Spinal cord (tissue), 10 donors: ENCODE results near the gene EFCAB6. TPM values are rescaled to one million over a fixed set of nuclear protein-coding genes. Genes with fewer than 3 reads are reported as not detected.
A peak's percentile ranks its signal among the peaks of the same experiment; 100 is the strongest.

Source experiments
- DNase-seq, 6 donors: peaks; one replicate each; pipeline versions ENCODE4 v3.0.0 to v3.0.0-alpha.2; 2013 to 2015; ENCODE audit warnings: low spot score in 6 of 6, low read depth in 4 of 6
- H3K27ac ChIP-seq: one replicate; pipeline ENCODE4 v1.5.1; 2013; ENCODE audit warnings: low read depth, low read length, control low read depth
- H3K27me3 ChIP-seq: one replicate; pipeline ENCODE4 v1.6.1; 2013; ENCODE audit warnings: low read length; ENCODE audit not compliant: control insufficient read depth, insufficient read depth
- H3K36me3 ChIP-seq: one replicate; pipeline ENCODE4 v1.6.1; 2013; ENCODE audit warnings: low read length; ENCODE audit not compliant: control insufficient read depth, insufficient read depth
- H3K4me1 ChIP-seq: one replicate; pipeline ENCODE4 v1.6.1; 2013; ENCODE audit warnings: low read length; ENCODE audit not compliant: control insufficient read depth, insufficient read depth
- H3K4me3 ChIP-seq: one replicate; pipeline ENCODE4 v1.5.1; 2013; ENCODE audit warnings: low read depth, low read length, control low read depth
- H3K9me3 ChIP-seq: one replicate; pipeline ENCODE4 v1.6.1; 2013; ENCODE audit warnings: low read length; ENCODE audit not compliant: control insufficient read depth, insufficient read depth
- WGBS: methylation state at CpG from one replicate; pipeline ENCODE4 v1.1.5; 2013; ENCODE audit warnings: missing lambda C conversion rate; ENCODE audit not compliant: insufficient coverage; 5-methylcytosine and 5-hydroxymethylcytosine counted together
- polyA plus RNA-seq, 2 donors: library from polyadenylated mRNA; unstranded; fragments of 120-200 nt; gene quantifications; one replicate each; pipeline ENCODE4 v1.2.1, GENCODE V29; 2013; ENCODE audit not compliant: insufficient read length in 2 of 2
- total RNA-seq, 2 donors: library from RNA; depleted of rRNA in 1 of 2; stranded (reverse); fragments of 120-200 nt in 1 of 2; fragments of >200 nt in 1 of 2; gene quantifications; one replicate each; pipeline versions ENCODE4 v1.2.3 to v1.2.4, GENCODE V29; 2013 to 2014
- donor health status: healthy.

EFCAB6 gene
- total and polyA plus RNA-seq, 4 donors: 2.8 to 9.1 (median 4.5) TPM

- Histone ChIP-seq H3K4me3 (no peak overlapping the region), H3K4me1 (no peaks in the 10 kb centered on the region), H3K9me3 (peaks cover 3% of the 10 kb centered on the region), H3K36me3 (no peaks in the 10 kb centered on the region), H3K27me3 (no peaks in the 10 kb centered on the region), H3K27ac (no peak overlapping the region)
- no CpG with 5 or more reads among the region's 6 CpGs for WGBS
- DNase-seq: no peak
Measured at GRCh38 chr22:43591380-43591779, 220.7 kb downstream of the EFCAB6 start.

- H3K36me3 ChIP-seq: no peaks in the 10 kb centered on the region
- H3K9me3 ChIP-seq: peaks cover 3% of the 10 kb centered on the region
- DNase-seq: no peak
- H3K27me3 ChIP-seq: no peaks in the 10 kb centered on the region
- H3K4me3 ChIP-seq: no peak overlapping the region
- no peak overlapping the region for H3K27ac ChIP-seq
- WGBS: no CpG with 5 or more reads among the region's 1 CpG
- no peaks in the 10 kb centered on the region for H3K4me1 ChIP-seq
Measured at GRCh38 chr22:43587574-43587973, 224.5 kb downstream of the EFCAB6 start.

- H3K27ac ChIP-seq: no peak overlapping the region
- 100% methylated on average over 1 of the region's 2 CpGs for WGBS
- H3K4me1 ChIP-seq: no peaks in the 10 kb centered on the region
- no peak for DNase-seq
- H3K4me3 ChIP-seq: no peak overlapping the region
- H3K9me3 ChIP-seq: peaks cover 5% of the 10 kb centered on the region
- H3K36me3 ChIP-seq: no peaks in the 10 kb centered on the region
- H3K27me3 ChIP-seq: no peaks in the 10 kb centered on the region
Measured at GRCh38 chr22:43583501-43583900, 228.6 kb downstream of the EFCAB6 start.

DNA sequence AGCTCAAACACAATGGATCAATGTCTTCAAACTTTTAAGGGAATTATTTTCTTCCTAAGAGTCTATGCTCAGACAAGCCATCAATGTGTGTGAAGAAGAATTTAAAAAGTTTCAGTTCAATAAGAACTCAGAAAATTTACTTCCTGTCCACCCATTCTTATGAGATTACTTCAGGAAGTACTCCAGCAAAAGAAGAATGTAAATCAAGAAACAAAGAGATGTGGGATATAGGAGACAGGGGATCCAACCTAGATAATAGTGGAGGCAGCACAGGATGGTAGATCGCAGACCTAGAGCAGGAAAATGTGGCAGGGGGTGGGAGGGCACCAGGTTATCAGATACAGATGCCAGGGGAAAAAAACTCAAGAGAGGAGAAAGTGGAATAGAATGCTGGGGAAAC is 229.7 kb downstream of the EFCAB6 start:
- Histone ChIP-seq H3K36me3 (no peaks in the 10 kb centered on the region), H3K27ac (no peak overlapping the region), H3K9me3 (peaks cover 5% of the 10 kb centered on the region), H3K4me1 (no peaks in the 10 kb centered on the region), H3K27me3 (no peaks in the 10 kb centered on the region), H3K4me3 (no peak overlapping the region)
- DNase-seq: no peak
- WGBS: 100% methylated on average over 1 of the region's 1 CpG

- no peaks in the 10 kb centered on the region for H3K4me1 ChIP-seq
- no peak overlapping the region for H3K4me3 ChIP-seq
- H3K27ac ChIP-seq: no peak overlapping the region
- WGBS: 44% methylated on average over 2 of the region's 4 CpGs
- H3K9me3 ChIP-seq: peaks cover 5% of the 10 kb centered on the region
- H3K36me3 ChIP-seq: no peaks in the 10 kb centered on the region
- DNase-seq: no peak
- H3K27me3 ChIP-seq: no peaks in the 10 kb centered on the region
Measured at GRCh38 chr22:43580271-43580750, 231.8 kb downstream of the EFCAB6 start.

DNA sequence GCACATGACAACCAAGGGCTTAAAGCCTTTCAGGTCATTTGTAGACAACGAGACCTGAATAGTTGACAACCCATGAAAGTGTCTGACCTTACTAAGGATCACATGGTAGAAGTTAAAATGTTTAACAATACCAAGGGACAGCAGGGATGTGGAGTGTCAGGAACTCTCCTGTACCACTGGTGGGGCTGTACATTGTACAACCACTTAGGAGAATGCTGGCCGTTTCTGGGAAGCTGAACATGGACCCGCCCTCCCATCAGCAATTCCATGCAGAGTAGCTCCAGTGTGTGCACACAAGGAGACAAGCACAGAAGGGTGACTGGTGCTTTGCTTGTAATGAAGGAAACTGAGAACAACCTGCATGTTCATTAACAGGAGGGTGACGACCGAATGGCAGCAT is 237.4 kb downstream of the EFCAB6 start:
- no peak for DNase-seq
- no CpG with 5 or more reads among the region's 5 CpGs for WGBS
- H3K27ac ChIP-seq: no peak overlapping the region

DNA sequence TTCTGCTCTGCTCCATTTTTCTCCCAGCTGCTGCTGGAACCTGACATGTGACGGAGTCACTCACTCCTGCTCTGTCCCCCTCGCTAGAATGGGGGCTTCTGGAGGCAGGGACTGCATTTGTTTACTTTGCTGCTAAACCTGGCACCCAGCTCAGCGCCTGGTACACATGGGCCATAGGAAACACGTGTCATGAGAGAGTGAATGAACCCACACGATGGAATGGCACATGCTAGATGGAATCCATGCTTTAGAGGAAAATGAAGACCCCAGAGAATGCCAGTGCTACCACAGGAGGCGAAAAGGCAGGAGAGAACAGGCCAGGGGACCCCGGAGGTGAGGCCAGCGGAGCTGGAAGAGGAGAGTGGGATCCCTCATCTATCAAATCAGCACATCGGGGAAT is 239.4 kb downstream of the EFCAB6 start:
- WGBS: 93% methylated on average over 9 of the region's 9 CpGs

More for the DNA sequence above, 237.4 kb downstream of the EFCAB6 start:
- Histone ChIP-seq H3K4me1 (peaks cover 4% of the 10 kb centered on the region), H3K27me3 (no peaks in the 10 kb centered on the region), H3K4me3 (no peak overlapping the region), H3K9me3 (no peaks in the 10 kb centered on the region), H3K36me3 (peaks cover 4% of the 10 kb centered on the region)

DNA sequence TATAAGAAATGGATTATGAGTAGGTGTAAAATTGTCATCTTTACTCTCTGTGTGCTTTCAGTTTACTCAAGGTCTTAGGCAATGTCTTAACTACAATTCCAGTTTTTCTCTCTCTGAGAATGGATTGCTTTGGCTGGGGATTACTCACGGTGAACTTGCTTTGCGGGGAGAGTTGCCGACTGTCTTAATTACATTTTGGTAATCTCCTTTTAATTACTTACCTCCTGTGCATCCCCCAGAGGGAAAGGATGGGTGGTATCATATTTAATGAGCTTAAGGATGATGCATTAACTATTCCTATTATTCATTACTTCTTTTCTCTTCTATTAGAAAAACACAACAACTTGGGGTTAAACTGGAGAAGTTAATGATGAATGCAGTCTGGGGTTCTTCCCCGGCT is 240.9 kb downstream of the EFCAB6 start:
- Histone ChIP-seq H3K9me3 (no peaks in the 10 kb centered on the region), H3K4me1 (peaks cover 11% of the 10 kb centered on the region), H3K27ac (no peak overlapping the region), H3K4me3 (no peak overlapping the region), H3K27me3 (no peaks in the 10 kb centered on the region), H3K36me3 (peaks cover 4% of the 10 kb centered on the region)
- WGBS: 80% methylated on average over 1 of the region's 4 CpGs
- DNase-seq: peak in 1 of 6 donors; percentile 43

More for the DNA sequence above, 239.4 kb downstream of the EFCAB6 start:
- Histone ChIP-seq H3K27ac (no peak overlapping the region), H3K4me1 (peaks cover 8% of the 10 kb centered on the region), H3K9me3 (no peaks in the 10 kb centered on the region), H3K4me3 (no peak overlapping the region), H3K36me3 (peaks cover 4% of the 10 kb centered on the region), H3K27me3 (no peaks in the 10 kb centered on the region)
- no peak for DNase-seq

- Histone ChIP-seq H3K27ac (no peak overlapping the region), H3K9me3 (no peaks in the 10 kb centered on the region), H3K27me3 (no peaks in the 10 kb centered on the region), H3K36me3 (peaks cover 4% of the 10 kb centered on the region), H3K4me3 (no peak overlapping the region), H3K4me1 (peaks cover 11% of the 10 kb centered on the region)
- 55% methylated on average over 11 of the region's 14 CpGs for WGBS
- DNase-seq: no peak
Measured at GRCh38 chr22:43570531-43571165, 241.5 kb downstream of the EFCAB6 start.

DNA sequence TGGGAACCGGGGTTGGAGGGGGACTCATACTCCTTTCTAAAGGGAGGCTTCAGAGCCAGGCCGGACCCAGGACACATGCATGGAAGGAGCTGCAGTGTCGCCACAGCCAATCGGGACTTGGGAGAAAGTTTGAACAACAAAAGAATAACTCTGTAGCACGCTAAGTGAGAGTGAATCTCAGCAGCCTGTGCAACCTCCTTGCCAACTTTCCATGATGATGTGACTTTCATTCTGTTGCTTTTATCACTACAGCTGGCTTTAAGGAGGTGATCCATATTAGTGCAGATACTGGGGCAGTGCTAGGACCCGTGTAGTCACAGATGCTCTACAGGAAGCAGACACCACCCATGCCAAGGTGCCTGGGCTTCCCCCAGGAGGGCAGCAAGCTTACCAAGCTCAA is 243.0 kb downstream of the EFCAB6 start:
- H3K36me3 ChIP-seq: peaks cover 4% of the 10 kb centered on the region
- 92% methylated on average over 6 of the region's 6 CpGs for WGBS
- no peak overlapping the region for H3K27ac ChIP-seq
- peaks cover 11% of the 10 kb centered on the region for H3K4me1 ChIP-seq
- no peaks in the 10 kb centered on the region for H3K9me3 ChIP-seq
- DNase-seq: no peak
- no peak overlapping the region for H3K4me3 ChIP-seq
- H3K27me3 ChIP-seq: no peaks in the 10 kb centered on the region
